HCT116 (cell line): ENCODE measurements around the gene CDH13. TPM values are rescaled to one million over a fixed set of nuclear protein-coding genes. Genes with fewer than 3 reads are reported as not detected.

Source experiments
- ATAC-seq: fragments of 200-7000 bp; cut with Tn5 transposase; 2 replicates; pipeline ENCODE4 v1.9.1; 2020; ENCODE audit warnings: mild to moderate bottlenecking, moderate library complexity
- BruUV-seq: library from RNA; stranded (reverse); fragments of 400-500 nt; replicated peaks from 2 replicates; lab custom pipeline; 2021; lab: Mats Ljungman, UMichigan
- CTCF ChIA-PET: fragments of 300-600 bp; sonication (Branson Sonifier 250); formaldehyde crosslinking; loops from one replicate; lab custom pipeline; 2021; ENCODE audit warnings: antibody characterized with exemption; lab: Charles Lee
- POLR2A ChIA-PET: fragments of 300-600, 350-600 bp; sonication (Branson Sonifier 250); formaldehyde crosslinking; loops from one replicate; lab custom pipeline; 2021; ENCODE audit warnings: antibody characterized with exemption; lab: Charles Lee
- RAD21 ChIA-PET, 2 experiments: fragments of 300-600 bp; sonication (Branson Sonifier 250); formaldehyde crosslinking; loops; one replicate each; lab custom pipeline; 2023; ENCODE audit warnings: low total read pairs in 2 of 2; ENCODE audit not compliant: uncharacterized antibody in 2 of 2, unreplicated experiment in 2 of 2, low non-redundant PET in 1 of 2; lab: Charles Lee
- DNase-seq: peaks from one replicate; pipeline ENCODE4 v3.0.0-alpha.2; 2010; ENCODE audit warnings: low read depth, low spot score
- H2AFZ ChIP-seq: fragments of 200-600 bp; shearing (Covaris generic), sonication (generic); 2 replicates; pipeline ENCODE4 v1.6.1; 2017; ENCODE audit warnings: low read depth, mixed run types, mixed read lengths, antibody characterized with exemption, low read length; ENCODE audit not compliant: poor library complexity, severe bottlenecking
- H3K27ac ChIP-seq: 2 replicates; pipeline ENCODE4 v1.5.1; 2012; ENCODE audit warnings: low read depth, low read length
- H3K27me3 ChIP-seq: fragments of 200-600 bp; sonication (generic); 2 replicates; pipeline ENCODE4 v1.6.1; 2016; ENCODE audit warnings: mixed run types, low read length, mixed read lengths; ENCODE audit not compliant: insufficient read depth
- H3K36me3 ChIP-seq, 2 experiments: fragments of 200-500 bp in 1 of 2; fragments of 200-600 bp in 1 of 2; sonication (Bioruptor generic) in 1 of 2; sonication (generic) in 1 of 2; 2 replicates each; pipeline versions ENCODE4 v1.5.1 to v1.6.1; 2014 to 2016; ENCODE audit warnings: low read length in 2 of 2, inconsistent platforms in 1 of 2, mixed read lengths in 1 of 2, mixed run types in 1 of 2; ENCODE audit not compliant: insufficient read depth in 2 of 2, control insufficient read depth in 1 of 2
- H3K4me1 ChIP-seq, 2 experiments: fragments of 200-600 bp in 1 of 2; sonication (generic) in 1 of 2; 2 replicates each; pipeline versions ENCODE4 v1.5.1 to v1.6.1; 2012 to 2017; ENCODE audit warnings: low read length in 2 of 2, inconsistent platforms in 1 of 2, mild to moderate bottlenecking in 1 of 2, mixed read lengths in 1 of 2, mixed run types in 1 of 2, moderate library complexity in 1 of 2; ENCODE audit not compliant: insufficient read depth in 2 of 2, control insufficient read depth in 1 of 2
- H3K4me2 ChIP-seq: fragments of 200-600 bp; sonication (generic); 2 replicates; pipeline ENCODE4 v1.6.1; 2017; ENCODE audit warnings: mixed run types, low read length, mixed read lengths
- H3K4me3 ChIP-seq, 2 experiments: fragments of 200-600 bp in 1 of 2; sonication (generic) in 1 of 2; replicated peaks in 1 of 2; 2 replicates each; pipeline ENCODE4 v1.5.1; 2011 to 2016; ENCODE audit warnings: low read length in 2 of 2, control low read depth in 1 of 2, low read depth in 1 of 2, mild to moderate bottlenecking in 1 of 2, mixed read lengths in 1 of 2, mixed run types in 1 of 2
- H3K79me2 ChIP-seq: fragments of 200-600 bp; sonication (generic); 2 replicates; pipeline ENCODE4 v1.6.1; 2017; ENCODE audit warnings: mild to moderate bottlenecking, mixed run types, low read length, moderate library complexity, mixed read lengths; ENCODE audit not compliant: insufficient read depth
- H3K9ac ChIP-seq: fragments of 200-600 bp; sonication (generic); 2 replicates; pipeline ENCODE4 v1.6.1; 2016; ENCODE audit warnings: low read length, mixed read lengths
- H3K9me2 ChIP-seq: fragments of 200-600 bp; sonication (generic), shearing (Covaris generic); 2 replicates; pipeline ENCODE4 v1.6.1; 2017; ENCODE audit warnings: mixed run types, mild to moderate bottlenecking, moderate library complexity; ENCODE audit not compliant: insufficient read depth
- H3K9me3 ChIP-seq, 2 experiments: fragments of 200-500 bp in 1 of 2; fragments of 200-600 bp in 1 of 2; sonication (Bioruptor generic) in 1 of 2; sonication (generic) in 1 of 2; 2 replicates each; pipeline ENCODE4 v1.6.1; 2014 to 2017; ENCODE audit warnings: low read length in 2 of 2, mixed read lengths in 2 of 2, inconsistent platforms in 1 of 2, low read depth in 1 of 2, mild to moderate bottlenecking in 1 of 2, mixed run types in 1 of 2, moderate library complexity in 1 of 2; ENCODE audit not compliant: control insufficient read depth in 1 of 2, insufficient read depth in 1 of 2
- H4K20me1 ChIP-seq: fragments of 200-600 bp; sonication (generic), shearing (Covaris generic); 2 replicates; pipeline ENCODE4 v1.6.1; 2017; ENCODE audit warnings: mixed run types, mild to moderate bottlenecking, moderate library complexity; ENCODE audit not compliant: insufficient read depth
- CBX3 ChIP-seq: IDR thresholded peaks from 2 replicates; pipeline ENCODE4 v1.6.1; 2012; ENCODE audit warnings: low read depth
- ELF1 ChIP-seq: IDR thresholded peaks from 2 replicates; pipeline ENCODE4 v1.6.1; 2012; ENCODE audit warnings: low read depth, borderline replicate concordance
- EZH2 ChIP-seq: fragments of 200-600 bp; sonication (generic); IDR thresholded peaks from 2 replicates; pipeline ENCODE4 v1.6.1; 2017; ENCODE audit warnings: antibody characterized with exemption, mixed run types
- EZH2phosphoT487 ChIP-seq: fragments of 200-600 bp; IDR thresholded peaks from 2 replicates; pipeline ENCODE4 v1.6.1; 2018; ENCODE audit warnings: antibody characterized with exemption, borderline replicate concordance
- MAX ChIP-seq: IDR thresholded peaks from 2 replicates; pipeline ENCODE4 v1.6.1; 2012
- POLR2A ChIP-seq: IDR thresholded peaks from 2 replicates; pipeline ENCODE4 v1.7.0; 2011; ENCODE audit warnings: borderline replicate concordance; ENCODE audit not compliant: insufficient read depth, insufficient read length; ENCODE audit errors: extremely low read depth
- YY1 ChIP-seq: IDR thresholded peaks from 2 replicates; pipeline ENCODE4 v1.6.1; 2011; ENCODE audit warnings: low read length, low read depth, moderate library complexity, mild to moderate bottlenecking; ENCODE audit not compliant: insufficient replicate concordance; ENCODE audit errors: extremely low read depth
- intact Hi-C: fragments of 100-400 bp; cut with micrococcal nuclease; formaldehyde crosslinking; loops from 2 replicates; pipeline ENCODE4 v1.10.0; 2022
- total RNA-seq: library from RNA; stranded (reverse); gene quantifications from one replicate; pipeline ENCODE4 v1.2.1, GENCODE V29; 2021; ENCODE audit not compliant: unreplicated experiment

Gene CDH13
- total RNA-seq, 1 experiment from 2014 or later: not detected

GRCh38 chr16:83755391-83755790, 1128.6 kb downstream of the CDH13 start:
- CTCF ChIA-PET: no interaction called here
- peaks cover 4% of the 10 kb centered on the region; the same call in 1 of the 2 replicates for H3K27me3 ChIP-seq
- H3K4me1 ChIP-seq: no peaks in the 10 kb centered on the region
- DNase-seq (no peak), ATAC-seq (no peak)
- no peak overlapping the region for H3K4me2 ChIP-seq
- no peaks in the 10 kb centered on the region for H4K20me1 ChIP-seq
- H3K9ac ChIP-seq: no peak overlapping the region
- H2AFZ ChIP-seq: no peak overlapping the region
- no peak overlapping the region for H3K27ac ChIP-seq
- intact Hi-C loops: no loop called here
- no peaks in the 10 kb centered on the region for H3K36me3 ChIP-seq
- peaks cover 0 to 7% of the 10 kb centered on the region in 2 experiments; a peak in 2 of 4 replicates for H3K9me3 ChIP-seq
- POLR2A ChIA-PET: no interaction called here
- RAD21 ChIA-PET: no interaction called here
- H3K79me2 ChIP-seq: no peaks in the 10 kb centered on the region
- no peaks in the 10 kb centered on the region for H3K9me2 ChIP-seq
- 0 out of 2 replicates have a peak, but pooled peaks have one; percentile 21 for TF ChIP-seq CBX3
- no peak for TF ChIP-seq ELF1
- no TSS peak for BruUV-seq
- no peak overlapping the region for H3K4me3 ChIP-seq

GRCh38 chr16:83762141-83762991, 1135.6 kb downstream of the CDH13 start:
- no peak for ATAC-seq
- H3K9me3 ChIP-seq: no peaks in the 10 kb centered on the region
- H3K27ac ChIP-seq: no peak overlapping the region
- H3K79me2 ChIP-seq: no peaks in the 10 kb centered on the region
- TF ChIP-seq EZH2 (no peak), MAX (no peak), POLR2A (no peak), YY1 (no peak), EZH2phosphoT487 (no peak)
- TF ChIP-seq, all 23 proteins: peak for 0
- ChIA-PET RAD21 (no interaction called here), POLR2A (no interaction called here), CTCF (no interaction called here)
- no peak for DNase-seq
- Histone ChIP-seq H3K4me3 (no peak overlapping the region), H4K20me1 (no peaks in the 10 kb centered on the region), H3K4me2 (no peak overlapping the region), H3K36me3 (no peaks in the 10 kb centered on the region), H3K9me2 (no peaks in the 10 kb centered on the region), H3K9ac (no peak overlapping the region), H3K27me3 (peaks cover 13% of the 10 kb centered on the region; the same call in 1 of the 2 replicates), H3K4me1 (no peaks in the 10 kb centered on the region), H2AFZ (no peak overlapping the region)
- BruUV-seq: no TSS peak
- intact Hi-C loops: no loop called here
